PC-3 (cell line): ENCODE measurements around the gene TOLLIP.

ENCODE experiments used
- CTCF ChIP-seq: fragments of 300-600 bp; sonication (generic); conservative IDR thresholded peaks from 2 replicates; pipeline ENCODE4 v1.5.1; 2017; ENCODE audit warnings: antibody characterized with exemption, low read depth, mild to moderate bottlenecking, low read length
- EZH2 ChIP-seq: fragments of 300-600 bp; sonication (generic); IDR thresholded peaks from one replicate; pipeline ENCODE4 v1.6.1; 2017; ENCODE audit warnings: antibody characterized with exemption, mild to moderate bottlenecking, low read length; ENCODE audit not compliant: unreplicated experiment

GRCh38 chr11:1307998-1308742 is 1.3 kb downstream of the TOLLIP start:
- TF ChIP-seq CTCF (no peak), EZH2 (no peak)
